GM23338 (cell line): ENCODE measurements around the gene LRTM2. TPM values are rescaled to one million over a fixed set of nuclear protein-coding genes. Genes with fewer than 3 reads are reported as not detected.

ENCODE experiments used
- ATAC-seq: fragments of 200-7000 bp; cut with Tn5 transposase; 3 replicates; pipeline ENCODE4 v1.9.1; 2020
- DNase-seq: peaks from one replicate; pipeline ENCODE4 v3.0.0-alpha.2; 2015; ENCODE audit warnings: low spot score
- H2AFZ ChIP-seq: fragments of 200-600 bp; sonication (generic); 2 replicates; pipeline ENCODE4 v1.8.0; 2016; ENCODE audit warnings: antibody characterized with exemption, mild to moderate bottlenecking, moderate library complexity
- H3F3A ChIP-seq: fragments of 200-600 bp; sonication (generic); replicated peaks from 2 replicates; pipeline ENCODE4 v1.8.0; 2017; ENCODE audit warnings: antibody characterized with exemption, mixed run types, low read depth
- H3K27ac ChIP-seq: fragments of 200-600 bp; sonication (generic); 2 replicates; pipeline ENCODE4 v1.6.1; 2016; ENCODE audit warnings: low read depth
- H3K27me3 ChIP-seq: fragments of 200-600 bp; sonication (generic); 2 replicates; pipeline ENCODE4 v1.8.0; 2016; ENCODE audit warnings: mild to moderate bottlenecking, mixed run types, moderate library complexity; ENCODE audit not compliant: insufficient read depth
- H3K36me3 ChIP-seq: fragments of 200-600 bp; sonication (generic); 2 replicates; pipeline ENCODE4 v1.8.0; 2016; ENCODE audit warnings: mild to moderate bottlenecking; ENCODE audit not compliant: insufficient read depth
- H3K4me1 ChIP-seq: fragments of 200-600 bp; sonication (generic); 2 replicates; pipeline ENCODE4 v1.8.0; 2016; ENCODE audit warnings: mild to moderate bottlenecking, moderate library complexity; ENCODE audit not compliant: insufficient read depth
- H3K4me2 ChIP-seq: fragments of 200-600 bp; sonication (generic); 2 replicates; pipeline ENCODE4 v1.7.1; 2017; ENCODE audit warnings: mixed run types
- H3K4me3 ChIP-seq: fragments of 200-600 bp; sonication (generic); 2 replicates; pipeline ENCODE4 v1.6.1; 2016; ENCODE audit warnings: mixed run types
- H3K79me2 ChIP-seq: fragments of 200-600 bp; sonication (generic); replicated peaks from 2 replicates; pipeline ENCODE4 v1.8.0; 2017; ENCODE audit warnings: mild to moderate bottlenecking; ENCODE audit not compliant: insufficient read depth
- H3K9me2 ChIP-seq: fragments of 200-600 bp; sonication (generic); 2 replicates; pipeline ENCODE4 v1.8.0; 2017; ENCODE audit not compliant: insufficient read depth
- H4K20me1 ChIP-seq: fragments of 200-600 bp; sonication (generic); replicated peaks from 2 replicates; pipeline ENCODE4 v1.8.0; 2017; ENCODE audit warnings: mild to moderate bottlenecking; ENCODE audit not compliant: insufficient read depth
- H3K27ac Mint-ChIP-seq: 2 replicates; pipeline ENCODE4 v1.8.0; 2020; ENCODE audit warnings: inconsistent platforms, mild to moderate bottlenecking, moderate library complexity, mixed read lengths
- H3K27me3 Mint-ChIP-seq: 3 replicates; pipeline ENCODE4 v1.8.0; 2022; ENCODE audit warnings: low read depth, mild to moderate bottlenecking, moderate library complexity, mixed read lengths, inconsistent platforms; ENCODE audit not compliant: insufficient read depth, poor library complexity
- H3K36me3 Mint-ChIP-seq: 3 replicates; pipeline ENCODE4 v1.8.0; 2021; ENCODE audit warnings: low read depth, mild to moderate bottlenecking, inconsistent platforms, moderate library complexity, mixed read lengths
- H3K4me1 Mint-ChIP-seq: 3 replicates; pipeline ENCODE4 v1.8.0; 2020; ENCODE audit warnings: mild to moderate bottlenecking, inconsistent platforms, mixed read lengths
- H3K4me3 Mint-ChIP-seq: 3 replicates; pipeline ENCODE4 v1.8.0; 2021; ENCODE audit warnings: moderate library complexity, mild to moderate bottlenecking, inconsistent platforms, mixed read lengths
- H3K9me3 Mint-ChIP-seq: 3 replicates; pipeline ENCODE4 v1.8.0; 2020; ENCODE audit warnings: moderate library complexity, mild to moderate bottlenecking, inconsistent platforms, mixed read lengths
- POLR2AphosphoS5 ChIP-seq: IDR thresholded peaks from 2 replicates; pipeline ENCODE4 v1.6.1; 2016; ENCODE audit warnings: antibody characterized with exemption, low read depth
- polyA plus RNA-seq: library from polyadenylated mRNA; unstranded; fragments of >200 nt; fragmentation: Nextera tagmentation; extraction: Ambion mirVana; gene quantifications from 2 replicates; pipeline ENCODE4 v1.2.1, GENCODE V29; 2016
- total RNA-seq: library from RNA; depleted of rRNA; stranded (reverse); fragments of >200 nt; shearing (Covaris generic); gene quantifications from 2 replicates; pipeline ENCODE4 v1.2.3, GENCODE V29; 2014
- TF ChIP-seq, protein P1 (sequence below), 2 experiments: fragments of 200-600 bp in 1 of 2; sonication (generic) in 1 of 2; conservative IDR thresholded peaks; 2 replicates each; pipeline versions ENCODE4 v1.5.1 to v1.6.1; 2016 to 2017; ENCODE audit warnings: antibody characterized with exemption in 2 of 2, low read depth in 2 of 2, mild to moderate bottlenecking in 2 of 2, moderate library complexity in 1 of 2
- TF ChIP-seq, protein P2 (sequence below): IDR thresholded peaks from one replicate; pipeline ENCODE4 v1.6.1; 2018; ENCODE audit warnings: antibody characterized with exemption; ENCODE audit not compliant: unreplicated experiment

The LRTM2 gene
- total and polyA plus RNA-seq, 2 experiments from 2014 or later = 0.08 TPM; not detected in 1

DNA sequence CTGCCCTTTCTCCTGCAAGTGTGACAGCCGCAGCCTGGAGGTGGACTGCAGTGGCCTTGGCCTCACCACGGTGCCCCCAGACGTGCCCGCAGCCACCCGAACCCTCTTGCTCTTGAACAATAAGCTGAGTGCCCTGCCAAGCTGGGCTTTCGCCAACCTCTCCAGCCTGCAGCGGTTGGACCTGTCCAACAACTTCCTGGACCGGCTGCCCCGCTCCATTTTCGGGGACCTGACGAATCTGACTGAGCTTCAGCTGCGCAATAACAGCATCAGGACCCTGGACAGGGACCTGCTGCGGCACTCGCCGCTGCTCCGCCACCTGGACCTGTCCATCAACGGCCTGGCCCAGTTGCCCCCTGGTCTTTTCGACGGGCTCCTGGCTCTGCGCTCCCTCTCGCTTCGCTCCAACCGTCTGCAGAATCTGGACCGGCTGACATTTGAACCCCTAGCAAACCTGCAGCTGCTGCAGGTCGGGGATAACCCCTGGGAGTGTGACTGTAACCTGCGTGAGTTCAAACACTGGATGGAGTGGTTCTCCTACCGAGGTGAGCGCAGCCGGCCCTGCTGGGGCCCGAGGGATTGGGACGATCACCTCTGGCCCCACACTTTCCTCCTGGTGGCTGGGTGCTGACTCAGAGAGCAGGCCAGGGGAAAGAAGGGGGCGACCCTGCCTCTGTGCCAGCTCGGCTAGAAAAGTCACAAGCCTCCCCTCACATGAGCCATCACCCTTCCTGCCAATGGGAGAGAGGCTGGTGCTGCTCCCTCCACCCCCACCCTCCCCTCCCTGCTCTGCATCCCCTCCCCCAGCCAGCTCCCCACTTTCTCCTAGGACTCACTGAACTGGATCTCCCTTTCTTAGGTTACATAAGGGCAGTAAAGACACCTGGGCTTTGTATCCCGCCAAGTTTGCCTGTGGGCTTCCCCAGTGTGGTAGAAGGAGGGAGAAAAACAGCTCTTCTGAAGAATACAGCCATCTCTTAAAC lies 10.9 kb downstream of the LRTM2 start:
- H3K4me3 ChIP-seq = peak overlapping the region; percentile 51
- H3K27ac Mint-ChIP-seq = no peak overlapping the region
- no peaks in the 10 kb centered on the region for H3K9me3 Mint-ChIP-seq
- H3K27me3 ChIP-seq = no peaks in the 10 kb centered on the region
- H3K79me2 ChIP-seq = no peaks in the 10 kb centered on the region
- peak overlapping the region; percentile 77 for H3K4me2 ChIP-seq
- TF ChIP-seq, protein P1, sequence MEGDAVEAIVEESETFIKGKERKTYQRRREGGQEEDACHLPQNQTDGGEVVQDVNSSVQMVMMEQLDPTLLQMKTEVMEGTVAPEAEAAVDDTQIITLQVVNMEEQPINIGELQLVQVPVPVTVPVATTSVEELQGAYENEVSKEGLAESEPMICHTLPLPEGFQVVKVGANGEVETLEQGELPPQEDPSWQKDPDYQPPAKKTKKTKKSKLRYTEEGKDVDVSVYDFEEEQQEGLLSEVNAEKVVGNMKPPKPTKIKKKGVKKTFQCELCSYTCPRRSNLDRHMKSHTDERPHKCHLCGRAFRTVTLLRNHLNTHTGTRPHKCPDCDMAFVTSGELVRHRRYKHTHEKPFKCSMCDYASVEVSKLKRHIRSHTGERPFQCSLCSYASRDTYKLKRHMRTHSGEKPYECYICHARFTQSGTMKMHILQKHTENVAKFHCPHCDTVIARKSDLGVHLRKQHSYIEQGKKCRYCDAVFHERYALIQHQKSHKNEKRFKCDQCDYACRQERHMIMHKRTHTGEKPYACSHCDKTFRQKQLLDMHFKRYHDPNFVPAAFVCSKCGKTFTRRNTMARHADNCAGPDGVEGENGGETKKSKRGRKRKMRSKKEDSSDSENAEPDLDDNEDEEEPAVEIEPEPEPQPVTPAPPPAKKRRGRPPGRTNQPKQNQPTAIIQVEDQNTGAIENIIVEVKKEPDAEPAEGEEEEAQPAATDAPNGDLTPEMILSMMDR (conservative IDR thresholded peaks at IDR 0.05; ENCODE audit: low read depth in 2 of 2) = no peak
- TF ChIP-seq, protein P2, sequence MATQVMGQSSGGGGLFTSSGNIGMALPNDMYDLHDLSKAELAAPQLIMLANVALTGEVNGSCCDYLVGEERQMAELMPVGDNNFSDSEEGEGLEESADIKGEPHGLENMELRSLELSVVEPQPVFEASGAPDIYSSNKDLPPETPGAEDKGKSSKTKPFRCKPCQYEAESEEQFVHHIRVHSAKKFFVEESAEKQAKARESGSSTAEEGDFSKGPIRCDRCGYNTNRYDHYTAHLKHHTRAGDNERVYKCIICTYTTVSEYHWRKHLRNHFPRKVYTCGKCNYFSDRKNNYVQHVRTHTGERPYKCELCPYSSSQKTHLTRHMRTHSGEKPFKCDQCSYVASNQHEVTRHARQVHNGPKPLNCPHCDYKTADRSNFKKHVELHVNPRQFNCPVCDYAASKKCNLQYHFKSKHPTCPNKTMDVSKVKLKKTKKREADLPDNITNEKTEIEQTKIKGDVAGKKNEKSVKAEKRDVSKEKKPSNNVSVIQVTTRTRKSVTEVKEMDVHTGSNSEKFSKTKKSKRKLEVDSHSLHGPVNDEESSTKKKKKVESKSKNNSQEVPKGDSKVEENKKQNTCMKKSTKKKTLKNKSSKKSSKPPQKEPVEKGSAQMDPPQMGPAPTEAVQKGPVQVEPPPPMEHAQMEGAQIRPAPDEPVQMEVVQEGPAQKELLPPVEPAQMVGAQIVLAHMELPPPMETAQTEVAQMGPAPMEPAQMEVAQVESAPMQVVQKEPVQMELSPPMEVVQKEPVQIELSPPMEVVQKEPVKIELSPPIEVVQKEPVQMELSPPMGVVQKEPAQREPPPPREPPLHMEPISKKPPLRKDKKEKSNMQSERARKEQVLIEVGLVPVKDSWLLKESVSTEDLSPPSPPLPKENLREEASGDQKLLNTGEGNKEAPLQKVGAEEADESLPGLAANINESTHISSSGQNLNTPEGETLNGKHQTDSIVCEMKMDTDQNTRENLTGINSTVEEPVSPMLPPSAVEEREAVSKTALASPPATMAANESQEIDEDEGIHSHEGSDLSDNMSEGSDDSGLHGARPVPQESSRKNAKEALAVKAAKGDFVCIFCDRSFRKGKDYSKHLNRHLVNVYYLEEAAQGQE = peak; percentile 91
- ATAC-seq = peak; percentile 83
- no peaks in the 10 kb centered on the region for H3K36me3 Mint-ChIP-seq
- H3K27ac ChIP-seq = no peak overlapping the region
- peaks cover 19% of the 10 kb centered on the region for H3K4me1 Mint-ChIP-seq
- H2AFZ ChIP-seq = 0 out of 2 replicates have a peak overlapping the region, but pooled peaks have one; percentile 59
- peak overlapping the region; percentile 69 for H3K4me3 Mint-ChIP-seq
- H3K27me3 Mint-ChIP-seq = peaks cover 24% of the 10 kb centered on the region
- H3K36me3 ChIP-seq = no peaks in the 10 kb centered on the region
- H3K4me1 ChIP-seq = peaks cover 13% of the 10 kb centered on the region
- no peaks in the 10 kb centered on the region for H3K9me2 ChIP-seq
- H3F3A ChIP-seq = no peaks in the 10 kb centered on the region
- no peaks in the 10 kb centered on the region for H4K20me1 ChIP-seq
- peak; percentile 90 for DNase-seq

DNA sequence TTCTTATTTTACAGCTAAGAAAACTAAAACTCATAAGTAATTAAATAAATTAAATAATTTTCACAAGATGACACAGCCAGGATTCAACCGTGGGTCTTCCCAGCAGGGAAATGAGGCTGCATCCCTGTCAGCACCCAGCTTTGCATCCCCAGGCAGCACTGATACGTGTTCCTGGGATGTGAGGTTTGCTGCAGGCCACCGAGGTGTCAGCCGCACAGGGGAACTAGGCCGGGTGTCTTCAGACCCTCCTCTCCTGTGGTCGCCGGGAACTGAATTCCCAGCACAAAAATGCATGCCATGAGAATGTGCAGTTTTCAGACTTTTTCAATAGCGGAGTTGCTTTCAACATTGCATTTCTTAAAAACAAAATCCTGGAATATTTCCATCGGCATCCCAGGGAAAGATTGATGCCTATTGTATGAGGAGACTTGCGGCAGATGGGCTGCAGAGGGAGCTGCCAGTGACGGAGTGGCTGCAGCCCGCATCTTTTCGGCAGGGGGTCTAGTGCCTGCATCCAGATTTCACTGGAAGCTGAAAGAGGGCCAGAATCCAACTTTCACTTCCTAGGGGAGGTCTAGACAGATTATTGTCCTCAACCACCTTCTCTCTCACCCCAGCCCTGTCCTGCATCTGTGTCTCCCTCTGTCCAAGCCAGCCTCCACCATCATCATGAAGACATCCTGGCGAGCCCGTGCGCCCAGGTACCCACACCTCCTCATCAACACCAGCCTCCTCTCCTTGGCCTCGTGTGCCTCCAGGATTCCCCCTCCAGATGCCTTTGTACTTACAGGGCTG lies 12.6 kb downstream of the LRTM2 start:
- H3K79me2 ChIP-seq = no peaks in the 10 kb centered on the region
- no peaks in the 10 kb centered on the region for H4K20me1 ChIP-seq
- no peak overlapping the region for H3K4me2 ChIP-seq
- peaks cover 13% of the 10 kb centered on the region for H3K4me1 ChIP-seq
- no peak for TF ChIP-seq POLR2AphosphoS5
- TF ChIP-seq, protein P1 (conservative IDR thresholded peaks at IDR 0.05; ENCODE audit: low read depth in 2 of 2) = peak in 1 of 2 experiments; percentile 16; a peak in 1 of 4 replicates
- no peak overlapping the region for H3K27ac ChIP-seq
- no peak for DNase-seq
- Mint-ChIP-seq H3K36me3 (no peaks in the 10 kb centered on the region), H3K9me3 (no peaks in the 10 kb centered on the region), H3K27ac (no peak overlapping the region), H3K4me1 (peaks cover 27% of the 10 kb centered on the region), H3K4me3 (no peak overlapping the region), H3K27me3 (peaks cover 24% of the 10 kb centered on the region)
- no peaks in the 10 kb centered on the region for H3K9me2 ChIP-seq
- H3F3A ChIP-seq = no peaks in the 10 kb centered on the region
- no peak overlapping the region for H2AFZ ChIP-seq
- H3K4me3 ChIP-seq = no peak overlapping the region
- H3K27me3 ChIP-seq = no peaks in the 10 kb centered on the region
- no peak for ATAC-seq
- no peaks in the 10 kb centered on the region for H3K36me3 ChIP-seq
